ENCODE data around the gene REV3L.
"Not testable (repeated sequence)": the region's sequence is repeated elsewhere in the genome, so short reads cannot be mapped to it uniquely, and the experiment has no call there.

Gene REV3L

DNA sequence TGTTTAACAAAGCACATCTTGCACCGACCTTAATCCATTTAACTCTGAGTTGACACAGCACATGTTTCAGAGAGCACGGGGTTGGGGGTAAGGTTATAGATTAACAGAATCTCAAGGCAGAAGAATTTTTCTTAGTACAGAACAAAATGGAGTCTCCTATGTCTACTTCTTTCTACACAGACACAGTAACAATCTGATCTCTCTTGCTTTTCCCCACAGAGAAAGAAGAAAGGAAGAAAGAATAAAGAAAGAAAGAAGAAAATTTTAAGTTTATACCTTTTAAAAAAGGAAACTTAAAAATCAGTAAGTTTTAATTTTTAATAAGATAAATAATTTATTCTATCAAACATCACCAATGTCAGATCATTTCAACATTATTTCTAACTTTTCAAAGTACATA lies 227.2 kb downstream of the REV3L start:
- not testable (repeated sequence) for DNase-seq

DNA sequence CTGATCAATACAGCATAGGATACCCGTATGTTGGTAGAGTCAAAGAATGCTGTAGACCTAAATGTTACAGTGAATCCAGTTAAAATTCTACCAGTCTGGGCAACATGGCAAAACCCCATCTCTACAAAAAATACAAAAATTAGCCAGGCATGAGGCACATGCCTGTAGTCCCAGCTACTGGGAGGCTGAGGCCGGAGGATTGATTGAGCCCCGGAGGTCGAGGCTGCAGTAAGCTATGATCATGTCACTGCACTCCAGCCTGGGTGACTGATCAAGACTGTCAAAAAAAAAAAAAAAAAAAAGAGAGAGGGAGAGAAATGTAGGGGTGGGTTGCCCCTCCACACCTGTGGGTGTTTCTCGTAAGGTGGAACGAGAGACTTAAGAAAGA lies 228.2 kb downstream of the REV3L start:
- no peak for DNase-seq

DNA sequence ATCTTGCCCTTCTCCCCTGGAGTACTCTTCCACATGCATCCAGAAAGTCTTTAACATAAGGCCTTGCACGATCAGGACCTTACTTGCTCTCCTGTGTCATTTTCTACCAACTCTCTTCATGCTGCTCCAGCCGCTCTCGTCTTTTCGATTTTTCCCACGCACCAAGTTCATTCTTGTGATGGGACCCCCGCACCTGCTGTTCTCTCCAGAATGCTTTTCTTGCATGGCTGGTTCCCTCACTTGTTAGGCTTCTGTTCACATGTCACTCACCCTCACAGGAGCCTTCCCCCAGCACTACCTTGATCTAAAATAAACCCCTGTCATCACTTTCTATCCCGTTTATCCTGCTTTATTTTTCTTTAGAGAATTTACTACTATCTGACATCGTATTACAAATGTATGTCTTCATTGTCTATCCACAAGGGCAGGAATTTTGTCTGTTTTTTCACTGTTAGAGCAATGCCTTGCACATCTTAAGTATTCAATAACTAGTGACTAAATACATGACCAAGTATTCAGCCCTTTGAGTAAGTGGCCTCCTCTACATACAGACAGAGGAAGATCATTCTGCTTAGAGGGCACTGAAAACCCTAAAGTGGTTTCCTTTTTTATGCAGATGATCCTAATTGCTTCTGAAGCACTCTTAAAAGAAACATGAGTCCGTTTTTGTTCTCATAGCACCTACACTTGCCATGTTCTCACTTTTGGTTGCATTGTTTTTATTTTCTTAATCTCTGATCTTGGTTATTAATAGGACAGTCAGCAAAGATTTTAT lies 228.8 kb downstream of the REV3L start:
- DNase-seq, result no peak

DNA sequence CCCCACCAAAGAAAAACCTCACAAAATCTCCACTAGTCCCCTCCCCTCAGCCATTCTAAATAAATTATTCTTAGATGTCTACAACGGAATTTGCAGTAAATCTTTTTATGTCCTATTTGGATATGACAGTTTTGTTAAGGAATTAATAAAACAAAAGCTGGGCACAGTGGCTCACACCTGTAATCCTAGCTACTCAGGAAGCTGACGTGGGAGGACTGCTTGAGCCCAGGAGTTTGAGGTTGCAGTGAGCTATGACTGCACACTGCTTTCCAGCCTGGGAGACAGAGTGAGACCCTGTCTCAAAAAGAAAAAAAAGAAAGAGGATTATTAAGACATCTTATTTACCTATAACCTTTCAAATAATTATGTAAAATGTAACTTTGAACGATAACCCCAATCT lies 230.3 kb downstream of the REV3L start:
- no peak for DNase-seq

DNA sequence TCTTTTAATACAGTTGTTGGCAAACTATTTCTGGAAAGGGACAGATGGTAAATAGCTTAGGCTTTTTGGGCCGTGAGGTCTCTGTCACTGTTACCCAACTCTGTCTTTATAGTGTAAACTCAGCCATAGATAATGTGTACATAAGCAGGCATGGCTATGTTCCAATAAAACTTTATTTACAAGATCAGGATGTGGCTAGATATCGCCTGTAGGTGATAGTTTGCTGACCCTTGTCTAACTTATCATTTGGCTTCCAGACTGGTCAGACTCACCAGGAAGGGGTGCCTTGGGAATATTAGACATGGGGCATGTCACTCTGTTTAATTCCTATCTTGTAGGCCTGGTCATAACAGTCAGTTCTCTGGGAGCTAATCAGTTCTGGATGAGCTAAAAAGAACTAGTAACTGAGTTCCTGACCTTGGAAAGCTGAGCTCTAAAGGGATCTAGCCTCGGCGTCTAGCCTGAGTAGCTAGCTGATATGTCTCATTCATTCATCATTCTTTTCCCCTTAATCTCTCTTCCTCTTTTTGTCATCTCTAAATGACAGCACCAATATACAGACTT lies 232.1 kb downstream of the REV3L start:
- no peak for DNase-seq
